LNCAP (cell line): Measurements from ENCODE around the gene NKD2.

Source experiments
- TF ChIP-seq, protein P1 (sequence below): fragments of 450-650 bp; IDR thresholded peaks from 2 replicates; pipeline ENCODE4 v1.5.1; 2017; ENCODE audit warnings: mild to moderate bottlenecking

Gene NKD2

GRCh38 chr5:981456-981855, 27.1 kb upstream of the NKD2 start:
- TF ChIP-seq, protein P1, sequence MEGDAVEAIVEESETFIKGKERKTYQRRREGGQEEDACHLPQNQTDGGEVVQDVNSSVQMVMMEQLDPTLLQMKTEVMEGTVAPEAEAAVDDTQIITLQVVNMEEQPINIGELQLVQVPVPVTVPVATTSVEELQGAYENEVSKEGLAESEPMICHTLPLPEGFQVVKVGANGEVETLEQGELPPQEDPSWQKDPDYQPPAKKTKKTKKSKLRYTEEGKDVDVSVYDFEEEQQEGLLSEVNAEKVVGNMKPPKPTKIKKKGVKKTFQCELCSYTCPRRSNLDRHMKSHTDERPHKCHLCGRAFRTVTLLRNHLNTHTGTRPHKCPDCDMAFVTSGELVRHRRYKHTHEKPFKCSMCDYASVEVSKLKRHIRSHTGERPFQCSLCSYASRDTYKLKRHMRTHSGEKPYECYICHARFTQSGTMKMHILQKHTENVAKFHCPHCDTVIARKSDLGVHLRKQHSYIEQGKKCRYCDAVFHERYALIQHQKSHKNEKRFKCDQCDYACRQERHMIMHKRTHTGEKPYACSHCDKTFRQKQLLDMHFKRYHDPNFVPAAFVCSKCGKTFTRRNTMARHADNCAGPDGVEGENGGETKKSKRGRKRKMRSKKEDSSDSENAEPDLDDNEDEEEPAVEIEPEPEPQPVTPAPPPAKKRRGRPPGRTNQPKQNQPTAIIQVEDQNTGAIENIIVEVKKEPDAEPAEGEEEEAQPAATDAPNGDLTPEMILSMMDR = no peak

GRCh38 chr5:982377-983237, 26.0 kb upstream of the NKD2 start:
- TF ChIP-seq, protein P1 = peak; percentile 56

GRCh38 chr5:983238-983524, 25.4 kb upstream of the NKD2 start:
- TF ChIP-seq, protein P1 = no peak

DNA sequence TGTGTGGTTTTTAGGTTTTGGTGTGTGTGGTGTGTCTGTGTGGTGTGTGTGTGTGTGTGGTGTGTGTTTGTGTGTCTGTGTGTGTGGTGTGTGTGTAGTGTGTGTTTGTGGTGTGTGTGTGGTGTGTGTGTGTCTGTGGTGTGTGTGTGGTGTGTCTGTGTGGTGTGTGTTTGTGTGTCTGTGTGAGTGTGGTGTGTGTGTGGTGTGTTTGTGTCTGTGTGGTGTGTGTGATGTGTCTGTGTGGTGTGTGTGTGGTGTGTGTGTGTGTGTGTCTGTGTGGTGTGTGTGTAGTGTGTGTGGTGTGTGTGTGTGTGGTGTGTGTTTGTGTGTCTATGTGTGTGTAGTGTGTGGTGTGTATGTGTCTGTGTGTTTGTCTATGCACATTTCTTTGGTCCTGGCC, 25.0 kb upstream of the NKD2 start:
- TF ChIP-seq, protein P1 = no peak

- TF ChIP-seq, protein P1 = no peak
Measured at GRCh38 chr5:984774-985173, 23.8 kb upstream of the NKD2 start.

GRCh38 chr5:987761-988160, 20.8 kb upstream of the NKD2 start:
- TF ChIP-seq, protein P1 = no peak

GRCh38 chr5:988322-988721, 20.3 kb upstream of the NKD2 start:
- TF ChIP-seq, protein P1 = no peak
